NT2/D1 (cell line): Measurements from ENCODE around the gene PRRG2.

Experiments used
- SUZ12 ChIP-seq: IDR thresholded peaks from 2 replicates; pipeline ENCODE4 v1.6.1; 2011; ENCODE audit not compliant: insufficient read length, insufficient read depth; ENCODE audit errors: extremely low read depth
- YY1 ChIP-seq: IDR thresholded peaks from 2 replicates; pipeline ENCODE4 v1.6.1; 2011; ENCODE audit not compliant: insufficient read length, insufficient read depth

DNA sequence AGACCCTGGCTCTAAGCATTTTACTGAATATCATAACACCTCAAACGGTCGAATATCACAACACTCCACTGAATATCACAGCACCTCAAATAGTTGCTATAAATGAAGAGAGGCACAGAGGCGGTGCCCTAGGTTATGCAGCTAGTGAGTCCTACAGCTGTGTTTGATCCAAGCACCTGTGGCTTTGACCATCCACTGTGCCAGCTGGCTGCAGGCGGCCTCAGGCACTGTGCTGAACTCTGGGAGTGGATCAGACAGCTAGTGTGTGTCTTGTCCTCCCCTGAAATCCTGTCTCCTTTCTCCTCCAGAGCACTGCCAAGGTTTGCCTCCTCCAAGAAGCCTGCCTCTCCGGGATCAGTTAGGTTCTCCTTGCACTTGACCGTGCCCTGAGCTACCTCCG is 8.1 kb upstream of the PRRG2 start:
- TF ChIP-seq YY1 (no peak), SUZ12 (no peak)
